ENCODE measurements around the gene IL34. TPM values are rescaled to one million over a fixed set of nuclear protein-coding genes. Genes with fewer than 3 reads are reported as not detected.

Gene IL34
- total RNA-seq, 2 experiments from 2014 or later = not detected

GRCh38 chr16:70598937-70599503 is 47.3 kb upstream of the IL34 start:
- H3K27ac ChIP-seq (ENCODE audit: low read depth, low read length, poor library complexity, severe bottlenecking) = no peak overlapping the region
- no peaks in the 10 kb centered on the region for H3K9me2 ChIP-seq (ENCODE audit: insufficient read depth, low read length)
- H2AFZ ChIP-seq (ENCODE audit: low read length) = no peak overlapping the region
- DNase-seq (ENCODE audit: low spot score) = no peak
- intact Hi-C loops (cut with micrococcal nuclease; ENCODE audit: unreplicated experiment) = no loop called here
- H3K36me3 ChIP-seq (ENCODE audit: insufficient read depth, low read length) = no peaks in the 10 kb centered on the region
- H3K4me3 ChIP-seq (ENCODE audit: low read depth, low read length, poor library complexity, severe bottlenecking) = no peak overlapping the region
- no peak overlapping the region for H3K4me2 ChIP-seq (ENCODE audit: low read length)
- TF ChIP-seq EZH2phosphoT487 (IDR thresholded peaks at IDR 0.05; ENCODE audit: borderline replicate concordance, low read depth, low read length) = no peak
- no peak for TF ChIP-seq CTCF (conservative IDR thresholded peaks at IDR 0.05; ENCODE audit: low read length)
- POLR2A ChIA-PET = no interaction called here
- H3K4me1 ChIP-seq (ENCODE audit: insufficient read depth, low read length, poor library complexity, severe bottlenecking) = no peaks in the 10 kb centered on the region
- BruUV-seq (replicated peaks) = no TSS peak
- no peaks in the 10 kb centered on the region for H3K9me3 ChIP-seq (ENCODE audit: low read length)
- H3K79me2 ChIP-seq (ENCODE audit: insufficient read depth, low read depth, low read length) = no peaks in the 10 kb centered on the region
- CTCF ChIA-PET (ENCODE audit: unreplicated experiment) = no interaction called here
- no peaks in the 10 kb centered on the region for H4K20me1 ChIP-seq (ENCODE audit: insufficient read depth, low read length)

GRCh38 chr16:70600730-70601129 is 45.6 kb upstream of the IL34 start:
- Histone ChIP-seq H3K4me3 (ENCODE audit: low read depth, low read length, poor library complexity, severe bottlenecking) (no peak overlapping the region), H3K79me2 (ENCODE audit: insufficient read depth, low read depth, low read length) (no peaks in the 10 kb centered on the region), H3K9me3 (ENCODE audit: low read length) (no peaks in the 10 kb centered on the region), H2AFZ (ENCODE audit: low read length) (no peak overlapping the region), H3K4me2 (ENCODE audit: low read length) (no peak overlapping the region), H3K4me1 (ENCODE audit: insufficient read depth, low read length, poor library complexity, severe bottlenecking) (no peaks in the 10 kb centered on the region), H4K20me1 (ENCODE audit: insufficient read depth, low read length) (no peaks in the 10 kb centered on the region), H3K9me2 (ENCODE audit: insufficient read depth, low read length) (no peaks in the 10 kb centered on the region), H3K36me3 (ENCODE audit: insufficient read depth, low read length) (no peaks in the 10 kb centered on the region), H3K27ac (ENCODE audit: low read depth, low read length, poor library complexity, severe bottlenecking) (no peak overlapping the region)
- ChIA-PET CTCF (ENCODE audit: unreplicated experiment) (no interaction called here), POLR2A (no interaction called here)
- intact Hi-C loops (cut with micrococcal nuclease; ENCODE audit: unreplicated experiment) = no loop called here
- no peak for TF ChIP-seq CTCF (conservative IDR thresholded peaks at IDR 0.05; ENCODE audit: low read length)
- no peak for TF ChIP-seq EZH2phosphoT487 (IDR thresholded peaks at IDR 0.05; ENCODE audit: borderline replicate concordance, low read depth, low read length)
- no TSS peak for BruUV-seq (replicated peaks)
- DNase-seq (ENCODE audit: low spot score) = no peak

GRCh38 chr16:70601576-70602575 is 44.5 kb upstream of the IL34 start:
- Histone ChIP-seq H3K4me3 (ENCODE audit: low read depth, low read length, poor library complexity, severe bottlenecking) (no peak overlapping the region), H3K9me3 (ENCODE audit: low read length) (no peaks in the 10 kb centered on the region), H3K36me3 (ENCODE audit: insufficient read depth, low read length) (no peaks in the 10 kb centered on the region), H4K20me1 (ENCODE audit: insufficient read depth, low read length) (no peaks in the 10 kb centered on the region), H3K79me2 (ENCODE audit: insufficient read depth, low read depth, low read length) (no peaks in the 10 kb centered on the region), H3K27ac (ENCODE audit: low read depth, low read length, poor library complexity, severe bottlenecking) (no peak overlapping the region), H3K4me1 (ENCODE audit: insufficient read depth, low read length, poor library complexity, severe bottlenecking) (no peaks in the 10 kb centered on the region), H2AFZ (ENCODE audit: low read length) (no peak overlapping the region), H3K4me2 (ENCODE audit: low read length) (no peak overlapping the region), H3K9me2 (ENCODE audit: insufficient read depth, low read length) (no peaks in the 10 kb centered on the region)
- POLR2A ChIA-PET = no interaction called here
- no TSS peak for BruUV-seq (replicated peaks)
- intact Hi-C loops (cut with micrococcal nuclease; ENCODE audit: unreplicated experiment) = no loop called here
- no peak for DNase-seq (ENCODE audit: low spot score)
- CTCF ChIA-PET (ENCODE audit: unreplicated experiment) = interaction anchor here (0.6 kb wide), 1 partner anchor 227 kb away, joined by 3 read pairs; no protein-coding TSS in a partner anchor
- TF ChIP-seq CTCF (conservative IDR thresholded peaks at IDR 0.05; ENCODE audit: low read length) (no peak), EZH2phosphoT487 (IDR thresholded peaks at IDR 0.05; ENCODE audit: borderline replicate concordance, low read depth, low read length) (no peak)

All from OCI-LY7 (cell line).